LNCaP clone FGC (cell line): ENCODE results near the gene C9orf153.

Experiments used
- DNase-seq: peaks from one replicate; pipeline ENCODE4 v3.0.0-alpha.2; 2011; ENCODE audit warnings: low read depth
- H3K4me3 ChIP-seq: 2 replicates; pipeline ENCODE4 v1.5.1; 2011; ENCODE audit warnings: mild to moderate bottlenecking, low read depth, low read length, control low read depth
- CTCF ChIP-seq: IDR thresholded peaks from 2 replicates; pipeline ENCODE4 v1.5.1; 2012; ENCODE audit warnings: mild to moderate bottlenecking; ENCODE audit not compliant: control insufficient read depth, insufficient read depth; ENCODE audit errors: extremely low read depth

The C9orf153 gene

GRCh38 chr9:86288499-86289198 lies 29.2 kb upstream of the C9orf153 start:
- DNase-seq, result no peak
- no peak for TF ChIP-seq CTCF
- H3K4me3 ChIP-seq, result no peak overlapping the region

GRCh38 chr9:86287013-86287412 lies 27.6 kb upstream of the C9orf153 start:
- no peak for DNase-seq
- TF ChIP-seq CTCF, result peak; percentile 28
- no peak overlapping the region for H3K4me3 ChIP-seq

- H3K4me3 ChIP-seq, result no peak overlapping the region
- no peak for TF ChIP-seq CTCF
- no peak for DNase-seq
These were observed 26.8 kb upstream of the C9orf153 start for GRCh38 chr9:86286278-86286677.

- no peak for TF ChIP-seq CTCF
- no peak overlapping the region for H3K4me3 ChIP-seq
- no peak for DNase-seq
These were observed 25.8 kb upstream of the C9orf153 start for GRCh38 chr9:86285261-86285660.

GRCh38 chr9:86282979-86283535 lies 23.6 kb upstream of the C9orf153 start:
- TF ChIP-seq CTCF, result no peak
- H3K4me3 ChIP-seq, result peak overlapping the region; percentile 76
- no peak for DNase-seq

GRCh38 chr9:86282077-86282978 lies 22.9 kb upstream of the C9orf153 start, which contains the start of gene ISCA1:
Gene ISCA1, minus strand, starts transcription at chr9:86282538. Its CDS starts 80 bp downstream, at chr9:86282458.
- TF ChIP-seq CTCF, result no peak
- H3K4me3 ChIP-seq, result peak within 1 kb of the TSS; percentile 76
- peak; percentile 56 for DNase-seq
